H1 (cell line): Measurements from ENCODE around the gene CHST13. TPM values are rescaled to one million over a fixed set of nuclear protein-coding genes. Genes with fewer than 3 reads are reported as not detected.

Experiments used
- ASH2L ChIP-seq: fragments of 200-600, 300-600 bp; sonication (generic); IDR thresholded peaks from one replicate; pipeline ENCODE4 v1.7.1; 2017; ENCODE audit warnings: low read length
- GABPA ChIP-seq: IDR thresholded peaks from 2 replicates; pipeline ENCODE4 v1.6.1; 2011; ENCODE audit warnings: mild to moderate bottlenecking, low read length, moderate library complexity, borderline replicate concordance; ENCODE audit not compliant: insufficient read depth
- NANOG ChIP-seq: IDR thresholded peaks from 2 replicates; pipeline ENCODE4 v1.6.1; 2011; ENCODE audit warnings: low read length, low read depth, mild to moderate bottlenecking, inconsistent platforms; ENCODE audit not compliant: insufficient read depth, poor library complexity, severe bottlenecking
- POU5F1 ChIP-seq: IDR thresholded peaks from 2 replicates; pipeline ENCODE4 v1.6.1; 2011; ENCODE audit warnings: low read depth, mild to moderate bottlenecking, low read length, moderate library complexity
- TBP ChIP-seq: IDR thresholded peaks from 2 replicates; pipeline ENCODE4 v1.6.1; 2011; ENCODE audit warnings: low read depth, low read length, improper control_type of control experiment
- TCF12 ChIP-seq: IDR thresholded peaks from 2 replicates; pipeline ENCODE4 v1.6.1; 2011; ENCODE audit warnings: low read depth, mild to moderate bottlenecking, low read length
- ZNF274 ChIP-seq: IDR thresholded peaks from 2 replicates; pipeline ENCODE4 v1.7.0; 2012; ENCODE audit warnings: low read length, borderline replicate concordance; ENCODE audit errors: extremely low read depth
- polyA plus RNA-seq, 7 experiments: library from polyadenylated mRNA; depleted of rRNA in 3 of 7; stranded (reverse) in 5 of 7; unstranded in 2 of 7; fragments of >200 nt in 5 of 7; fragments of 200-250 nt in 2 of 7; gene quantifications; 1 replicate in 5 of 7; 2 replicates in 1 of 7; 4 replicates in 1 of 7; pipeline versions ENCODE4 v1.2.1 to v1.2.3, GENCODE V29; 2011 to 2013; ENCODE audit warnings: missing spikeins in 2 of 7, mixed read lengths in 2 of 7
- total RNA-seq: library from RNA; stranded (reverse); fragmentation: NEBNext Ultra II Directional; extraction: Animal tissue kit (Norgen Biotek cat#: 25700); gene quantifications from 2 replicates; pipeline ENCODE4 v1.2.1, GENCODE V29; 2021
- TF ChIP-seq, protein P1 (sequence below): fragments of 300-600 bp; sonication (generic); IDR thresholded peaks from 2 replicates; pipeline ENCODE4 v1.7.1; 2012; ENCODE audit warnings: low read length, moderate library complexity, mild to moderate bottlenecking, inconsistent platforms; ENCODE audit not compliant: insufficient replicate concordance

CHST13 gene
- total and polyA plus RNA-seq, 2 of the 8 experiments (the other 6 are each of a cell fraction or from before 2014, with no cell fraction given) = 5.4 to 11.7 TPM

DNA sequence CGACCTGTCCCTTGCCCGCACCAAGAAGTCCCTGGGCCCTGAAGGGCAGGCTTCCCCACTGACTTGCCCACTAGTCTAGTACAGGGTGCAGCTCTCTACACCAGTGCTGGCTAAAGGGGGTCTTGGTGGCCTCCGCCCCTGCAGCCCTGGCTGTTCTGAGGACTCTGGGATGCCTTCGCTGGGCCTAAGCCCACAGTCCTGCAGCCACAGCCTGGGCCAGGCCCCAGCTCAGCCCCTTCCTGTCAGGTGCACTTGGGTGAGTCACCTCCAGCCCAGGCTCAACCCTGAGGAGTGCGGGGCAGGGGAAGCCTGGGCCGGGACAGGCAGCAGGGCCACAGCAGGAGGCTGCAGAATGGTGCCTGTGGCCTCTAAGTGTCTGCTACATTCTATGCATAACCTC is 33.8 kb downstream of the CHST13 start (continued):
- TF ChIP-seq, protein P1, sequence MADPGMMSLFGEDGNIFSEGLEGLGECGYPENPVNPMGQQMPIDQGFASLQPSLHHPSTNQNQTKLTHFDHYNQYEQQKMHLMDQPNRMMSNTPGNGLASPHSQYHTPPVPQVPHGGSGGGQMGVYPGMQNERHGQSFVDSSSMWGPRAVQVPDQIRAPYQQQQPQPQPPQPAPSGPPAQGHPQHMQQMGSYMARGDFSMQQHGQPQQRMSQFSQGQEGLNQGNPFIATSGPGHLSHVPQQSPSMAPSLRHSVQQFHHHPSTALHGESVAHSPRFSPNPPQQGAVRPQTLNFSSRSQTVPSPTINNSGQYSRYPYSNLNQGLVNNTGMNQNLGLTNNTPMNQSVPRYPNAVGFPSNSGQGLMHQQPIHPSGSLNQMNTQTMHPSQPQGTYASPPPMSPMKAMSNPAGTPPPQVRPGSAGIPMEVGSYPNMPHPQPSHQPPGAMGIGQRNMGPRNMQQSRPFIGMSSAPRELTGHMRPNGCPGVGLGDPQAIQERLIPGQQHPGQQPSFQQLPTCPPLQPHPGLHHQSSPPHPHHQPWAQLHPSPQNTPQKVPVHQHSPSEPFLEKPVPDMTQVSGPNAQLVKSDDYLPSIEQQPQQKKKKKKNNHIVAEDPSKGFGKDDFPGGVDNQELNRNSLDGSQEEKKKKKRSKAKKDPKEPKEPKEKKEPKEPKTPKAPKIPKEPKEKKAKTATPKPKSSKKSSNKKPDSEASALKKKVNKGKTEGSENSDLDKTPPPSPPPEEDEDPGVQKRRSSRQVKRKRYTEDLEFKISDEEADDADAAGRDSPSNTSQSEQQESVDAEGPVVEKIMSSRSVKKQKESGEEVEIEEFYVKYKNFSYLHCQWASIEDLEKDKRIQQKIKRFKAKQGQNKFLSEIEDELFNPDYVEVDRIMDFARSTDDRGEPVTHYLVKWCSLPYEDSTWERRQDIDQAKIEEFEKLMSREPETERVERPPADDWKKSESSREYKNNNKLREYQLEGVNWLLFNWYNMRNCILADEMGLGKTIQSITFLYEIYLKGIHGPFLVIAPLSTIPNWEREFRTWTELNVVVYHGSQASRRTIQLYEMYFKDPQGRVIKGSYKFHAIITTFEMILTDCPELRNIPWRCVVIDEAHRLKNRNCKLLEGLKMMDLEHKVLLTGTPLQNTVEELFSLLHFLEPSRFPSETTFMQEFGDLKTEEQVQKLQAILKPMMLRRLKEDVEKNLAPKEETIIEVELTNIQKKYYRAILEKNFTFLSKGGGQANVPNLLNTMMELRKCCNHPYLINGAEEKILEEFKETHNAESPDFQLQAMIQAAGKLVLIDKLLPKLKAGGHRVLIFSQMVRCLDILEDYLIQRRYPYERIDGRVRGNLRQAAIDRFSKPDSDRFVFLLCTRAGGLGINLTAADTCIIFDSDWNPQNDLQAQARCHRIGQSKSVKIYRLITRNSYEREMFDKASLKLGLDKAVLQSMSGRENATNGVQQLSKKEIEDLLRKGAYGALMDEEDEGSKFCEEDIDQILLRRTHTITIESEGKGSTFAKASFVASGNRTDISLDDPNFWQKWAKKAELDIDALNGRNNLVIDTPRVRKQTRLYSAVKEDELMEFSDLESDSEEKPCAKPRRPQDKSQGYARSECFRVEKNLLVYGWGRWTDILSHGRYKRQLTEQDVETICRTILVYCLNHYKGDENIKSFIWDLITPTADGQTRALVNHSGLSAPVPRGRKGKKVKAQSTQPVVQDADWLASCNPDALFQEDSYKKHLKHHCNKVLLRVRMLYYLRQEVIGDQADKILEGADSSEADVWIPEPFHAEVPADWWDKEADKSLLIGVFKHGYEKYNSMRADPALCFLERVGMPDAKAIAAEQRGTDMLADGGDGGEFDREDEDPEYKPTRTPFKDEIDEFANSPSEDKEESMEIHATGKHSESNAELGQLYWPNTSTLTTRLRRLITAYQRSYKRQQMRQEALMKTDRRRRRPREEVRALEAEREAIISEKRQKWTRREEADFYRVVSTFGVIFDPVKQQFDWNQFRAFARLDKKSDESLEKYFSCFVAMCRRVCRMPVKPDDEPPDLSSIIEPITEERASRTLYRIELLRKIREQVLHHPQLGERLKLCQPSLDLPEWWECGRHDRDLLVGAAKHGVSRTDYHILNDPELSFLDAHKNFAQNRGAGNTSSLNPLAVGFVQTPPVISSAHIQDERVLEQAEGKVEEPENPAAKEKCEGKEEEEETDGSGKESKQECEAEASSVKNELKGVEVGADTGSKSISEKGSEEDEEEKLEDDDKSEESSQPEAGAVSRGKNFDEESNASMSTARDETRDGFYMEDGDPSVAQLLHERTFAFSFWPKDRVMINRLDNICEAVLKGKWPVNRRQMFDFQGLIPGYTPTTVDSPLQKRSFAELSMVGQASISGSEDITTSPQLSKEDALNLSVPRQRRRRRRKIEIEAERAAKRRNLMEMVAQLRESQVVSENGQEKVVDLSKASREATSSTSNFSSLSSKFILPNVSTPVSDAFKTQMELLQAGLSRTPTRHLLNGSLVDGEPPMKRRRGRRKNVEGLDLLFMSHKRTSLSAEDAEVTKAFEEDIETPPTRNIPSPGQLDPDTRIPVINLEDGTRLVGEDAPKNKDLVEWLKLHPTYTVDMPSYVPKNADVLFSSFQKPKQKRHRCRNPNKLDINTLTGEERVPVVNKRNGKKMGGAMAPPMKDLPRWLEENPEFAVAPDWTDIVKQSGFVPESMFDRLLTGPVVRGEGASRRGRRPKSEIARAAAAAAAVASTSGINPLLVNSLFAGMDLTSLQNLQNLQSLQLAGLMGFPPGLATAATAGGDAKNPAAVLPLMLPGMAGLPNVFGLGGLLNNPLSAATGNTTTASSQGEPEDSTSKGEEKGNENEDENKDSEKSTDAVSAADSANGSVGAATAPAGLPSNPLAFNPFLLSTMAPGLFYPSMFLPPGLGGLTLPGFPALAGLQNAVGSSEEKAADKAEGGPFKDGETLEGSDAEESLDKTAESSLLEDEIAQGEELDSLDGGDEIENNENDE = no peak
- TF ChIP-seq POU5F1 = no peak
- TF ChIP-seq ZNF274 = no peak
- TF ChIP-seq ASH2L = no peak
- no peak for TF ChIP-seq TBP
- TF ChIP-seq GABPA = no peak
- TF ChIP-seq TCF12 = no peak
- no peak for TF ChIP-seq NANOG
